Measurements from ENCODE around the gene HPCAL1.

The HPCAL1 gene

GRCh38 chr2:10385933-10386773 is 83.4 kb downstream of the HPCAL1 start:
- DNase-seq (ENCODE audit: low spot score) = no peak
- POLR2A ChIA-PET (ENCODE audit: low non-redundant PET) = no interaction called here
- CTCF ChIA-PET = interaction anchor here (0.5 to 1.0 kb wide), 2 partner anchors 11 to 49 kb away, joined by 3 to 4 read pairs; no protein-coding TSS in a partner anchor
- no peak for TF ChIP-seq CTCF (conservative IDR thresholded peaks at IDR 0.05; ENCODE audit: low read depth)
- no peak overlapping the region for H3K27ac ChIP-seq

DNA sequence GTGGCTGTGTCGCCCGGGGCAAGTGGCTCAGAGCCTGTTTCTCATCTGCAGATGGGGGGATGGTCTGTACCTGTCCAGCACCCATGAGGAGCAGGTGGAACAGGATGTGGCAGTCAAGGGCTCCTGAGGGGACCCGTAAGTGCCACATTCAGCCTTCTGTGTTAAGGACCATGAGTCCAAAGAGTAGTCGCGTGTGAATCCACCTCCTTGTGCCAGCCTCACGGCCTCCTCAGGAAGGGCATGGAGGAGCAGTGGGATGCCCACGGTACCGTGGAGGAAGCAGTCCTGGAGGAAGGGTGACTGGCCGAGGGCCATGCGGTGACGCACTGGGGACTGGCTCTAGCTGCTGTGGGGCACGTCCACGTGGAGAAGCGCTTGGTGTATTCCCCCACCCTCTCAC is 84.3 kb downstream of the HPCAL1 start:
- no peak overlapping the region for H3K27ac ChIP-seq
- TF ChIP-seq CTCF (conservative IDR thresholded peaks at IDR 0.05; ENCODE audit: low read depth) = no peak
- POLR2A ChIA-PET (ENCODE audit: low non-redundant PET) = no interaction called here
- no peak for DNase-seq (ENCODE audit: low spot score)
- CTCF ChIA-PET = interaction anchor here (1.0 kb wide), 1 partner anchor 48 kb away, joined by 3 read pairs; no protein-coding TSS in a partner anchor

GRCh38 chr2:10388954-10389560 is 86.4 kb downstream of the HPCAL1 start:
- no peak for DNase-seq (ENCODE audit: low spot score)
- no peak for TF ChIP-seq CTCF (conservative IDR thresholded peaks at IDR 0.05; ENCODE audit: low read depth)
- ChIA-PET CTCF (interaction anchor here (0.5 kb wide), 1 partner anchor 84 kb away, joined by 4 read pairs; no protein-coding TSS in a partner anchor), POLR2A (ENCODE audit: low non-redundant PET) (no interaction called here)
- peak overlapping the region; percentile 66 for H3K27ac ChIP-seq

GRCh38 chr2:10389573-10389972 is 86.9 kb downstream of the HPCAL1 start:
- no peak for DNase-seq (ENCODE audit: low spot score)
- no peak for TF ChIP-seq CTCF (conservative IDR thresholded peaks at IDR 0.05; ENCODE audit: low read depth)
- peak overlapping the region; percentile 66 for H3K27ac ChIP-seq
- ChIA-PET CTCF (interaction anchor here (0.5 kb wide), 2 partner anchors 84 to 107 kb away, joined by 4 to 5 read pairs; no protein-coding TSS in a partner anchor), POLR2A (ENCODE audit: low non-redundant PET) (no interaction called here)

- ChIA-PET CTCF (no interaction called here), POLR2A (ENCODE audit: low non-redundant PET) (no interaction called here)
- TF ChIP-seq CTCF (conservative IDR thresholded peaks at IDR 0.05; ENCODE audit: low read depth) = no peak
- H3K27ac ChIP-seq = peak overlapping the region; percentile 66
- DNase-seq (ENCODE audit: low spot score) = no peak
These were observed 87.7 kb downstream of the HPCAL1 start for GRCh38 chr2:10390369-10390801.

DNA sequence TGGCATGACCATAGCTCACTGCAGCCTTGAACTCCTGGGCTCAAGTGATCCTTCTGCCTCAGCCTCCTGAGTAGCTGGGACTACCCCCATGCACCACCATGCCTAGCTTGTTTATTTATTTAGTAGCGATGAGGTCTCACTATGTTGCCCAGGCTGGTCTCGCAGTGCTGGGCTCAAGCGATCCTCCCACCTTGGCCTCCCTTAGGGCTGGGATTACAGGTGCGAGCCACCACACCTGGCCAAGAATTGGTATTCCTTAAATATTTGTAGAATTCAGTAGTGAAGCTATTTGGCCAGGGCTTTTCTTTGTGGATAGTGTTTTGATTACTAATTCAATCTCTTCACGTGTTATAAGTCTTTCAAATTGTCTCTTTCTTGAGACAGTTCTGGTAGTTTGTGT is 89.4 kb downstream of the HPCAL1 start:
- no peak overlapping the region for H3K27ac ChIP-seq
- no peak for DNase-seq (ENCODE audit: low spot score)
- ChIA-PET POLR2A (ENCODE audit: low non-redundant PET) (no interaction called here), CTCF (interaction anchor here (0.6 kb wide), 1 partner anchor 1166 kb away, joined by 3 read pairs; no protein-coding TSS in a partner anchor)
- TF ChIP-seq CTCF (conservative IDR thresholded peaks at IDR 0.05; ENCODE audit: low read depth) = no peak
